Skeletal muscle satellite cell (primary cell): ENCODE data around the gene AGBL3.
A peak's percentile ranks its signal among the peaks of the same experiment; 100 is the strongest.
"Not testable (repeated sequence)": the region's sequence is repeated elsewhere in the genome, so short reads cannot be mapped to it uniquely, and the experiment has no call there.

Source experiments
- H3K27me3 ChIP-seq: 2 replicates; pipeline ENCODE4 v1.7.0; 2013; ENCODE audit warnings: low read length; ENCODE audit not compliant: control insufficient read depth, insufficient read depth
- H3K36me3 ChIP-seq: 2 replicates; pipeline ENCODE4 v1.7.0; 2013; ENCODE audit warnings: mild to moderate bottlenecking, control low read depth, low read length; ENCODE audit not compliant: insufficient read depth
- H3K4me1 ChIP-seq: 2 replicates; pipeline ENCODE4 v1.7.0; 2013; ENCODE audit warnings: low read length; ENCODE audit not compliant: control insufficient read depth, insufficient read depth
- H3K4me2 ChIP-seq: 2 replicates; pipeline ENCODE4 v1.7.0; 2013; ENCODE audit warnings: mild to moderate bottlenecking, low read length
- H3K4me3 ChIP-seq: 2 replicates; pipeline ENCODE4 v1.7.0; 2013; ENCODE audit warnings: low read length
- H3K9ac ChIP-seq: 2 replicates; pipeline ENCODE4 v1.7.0; 2013; ENCODE audit warnings: mild to moderate bottlenecking, low read depth, low read length, moderate library complexity
- H3K9me3 ChIP-seq: replicated peaks from 2 replicates; pipeline ENCODE4 v1.7.0; 2013; ENCODE audit warnings: mild to moderate bottlenecking, control low read depth, low read length

The AGBL3 gene

DNA sequence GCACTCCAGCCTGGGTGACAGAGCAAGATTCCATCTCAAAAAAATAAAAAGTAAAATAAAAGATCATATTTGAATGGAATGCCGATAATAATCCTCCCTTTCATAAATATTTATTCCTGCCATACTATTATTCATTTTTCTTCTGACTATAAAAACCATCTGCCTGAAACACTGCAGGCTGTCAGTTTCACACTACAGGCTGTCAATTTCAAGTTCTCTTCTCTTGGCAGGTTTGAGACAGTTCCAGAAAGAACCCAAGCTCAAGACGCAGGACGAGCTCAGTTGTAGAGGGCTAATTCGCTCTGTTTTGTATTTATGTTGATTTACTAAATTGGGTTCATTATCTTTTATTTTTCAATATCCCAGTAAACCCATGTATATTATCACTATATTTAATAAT is 18.2 kb upstream of the AGBL3 start:
- H3K36me3 ChIP-seq = peaks cover 59% of the 10 kb centered on the region
- H3K4me1 ChIP-seq = no peaks in the 10 kb centered on the region
- no peaks in the 10 kb centered on the region for H3K9me3 ChIP-seq
- H3K4me2 ChIP-seq = no peak overlapping the region
- H3K9ac ChIP-seq = no peak overlapping the region
- no peaks in the 10 kb centered on the region for H3K27me3 ChIP-seq
- H3K4me3 ChIP-seq = no peak overlapping the region

DNA sequence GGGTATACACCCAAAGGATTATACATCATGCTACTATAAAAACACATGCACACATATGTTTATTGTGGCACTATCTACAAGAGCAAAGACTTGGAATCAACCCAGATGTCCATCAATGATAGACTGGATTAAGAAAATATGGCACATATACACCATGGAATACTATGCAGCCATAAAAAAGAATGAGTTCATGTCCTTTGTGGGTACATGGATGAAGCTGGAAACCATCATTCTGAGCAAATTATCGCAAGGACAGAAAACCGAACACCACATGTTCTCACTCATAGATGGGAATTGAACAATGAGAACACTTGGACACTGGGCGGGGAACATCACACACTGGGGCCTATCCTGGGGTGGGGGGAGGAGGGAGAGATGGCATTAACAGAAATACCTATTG is 4.7 kb upstream of the AGBL3 start:
- not testable (repeated sequence) for H3K27me3 ChIP-seq, H3K4me2 ChIP-seq, H3K4me1 ChIP-seq, H3K36me3 ChIP-seq, H3K9me3 ChIP-seq, H3K4me3 ChIP-seq, H3K9ac ChIP-seq

DNA sequence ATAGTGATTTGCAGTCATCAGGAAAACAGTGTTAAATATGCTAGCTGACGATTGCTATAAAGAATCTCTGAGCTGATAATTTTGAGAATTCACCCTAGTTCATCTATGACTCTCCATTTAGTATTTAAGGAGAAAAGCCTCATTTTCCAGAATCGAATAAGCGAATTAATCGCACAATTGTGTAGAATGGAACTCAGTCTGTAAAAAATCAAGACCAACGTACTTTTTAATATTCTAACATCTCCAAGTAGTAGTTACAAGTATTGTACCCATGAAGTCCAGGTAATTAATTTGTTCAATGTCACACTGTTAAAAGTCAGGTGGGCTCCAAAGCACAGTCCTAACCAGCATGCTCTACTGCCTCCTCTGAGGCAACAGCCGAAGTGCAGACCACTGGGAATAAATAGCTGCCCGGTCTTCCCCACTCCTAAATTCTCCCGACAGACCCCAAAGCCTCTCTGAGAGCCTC is 380 bp upstream of the AGBL3 start:
- no peaks in the 10 kb centered on the region for H3K36me3 ChIP-seq
- H3K4me1 ChIP-seq = peaks cover 14% of the 10 kb centered on the region
- peak overlapping the region; percentile 93 for H3K4me3 ChIP-seq
- peak overlapping the region; percentile 91 for H3K4me2 ChIP-seq
- no peaks in the 10 kb centered on the region for H3K9me3 ChIP-seq
- peak overlapping the region; percentile 84 for H3K9ac ChIP-seq
- H3K27me3 ChIP-seq = no peaks in the 10 kb centered on the region

DNA sequence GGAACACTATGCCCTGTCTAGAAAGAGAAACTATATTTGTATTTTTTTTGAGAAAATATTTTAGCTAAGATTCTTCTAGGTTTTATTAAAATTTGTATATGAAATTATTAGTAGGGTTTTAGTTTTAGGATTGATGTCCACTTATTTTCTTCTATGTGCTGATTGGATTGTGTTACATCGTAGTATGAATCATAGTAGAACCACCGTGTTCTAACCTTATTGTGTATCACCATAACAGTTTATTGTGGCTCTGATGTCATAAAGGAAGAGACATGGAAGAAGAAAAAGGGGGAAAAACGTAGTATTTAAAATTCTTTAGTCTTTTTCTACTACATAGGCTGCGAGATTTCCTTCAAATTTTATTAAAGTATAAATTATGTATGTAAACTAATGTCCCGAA is 1.9 kb downstream of the AGBL3 start:
- no peaks in the 10 kb centered on the region for H3K36me3 ChIP-seq
- no peaks in the 10 kb centered on the region for H3K27me3 ChIP-seq
- no peak overlapping the region for H3K9ac ChIP-seq
- H3K4me2 ChIP-seq = peak overlapping the region; percentile 91
- peaks cover 32% of the 10 kb centered on the region for H3K4me1 ChIP-seq
- H3K9me3 ChIP-seq = no peaks in the 10 kb centered on the region
- no peak overlapping the region for H3K4me3 ChIP-seq

DNA sequence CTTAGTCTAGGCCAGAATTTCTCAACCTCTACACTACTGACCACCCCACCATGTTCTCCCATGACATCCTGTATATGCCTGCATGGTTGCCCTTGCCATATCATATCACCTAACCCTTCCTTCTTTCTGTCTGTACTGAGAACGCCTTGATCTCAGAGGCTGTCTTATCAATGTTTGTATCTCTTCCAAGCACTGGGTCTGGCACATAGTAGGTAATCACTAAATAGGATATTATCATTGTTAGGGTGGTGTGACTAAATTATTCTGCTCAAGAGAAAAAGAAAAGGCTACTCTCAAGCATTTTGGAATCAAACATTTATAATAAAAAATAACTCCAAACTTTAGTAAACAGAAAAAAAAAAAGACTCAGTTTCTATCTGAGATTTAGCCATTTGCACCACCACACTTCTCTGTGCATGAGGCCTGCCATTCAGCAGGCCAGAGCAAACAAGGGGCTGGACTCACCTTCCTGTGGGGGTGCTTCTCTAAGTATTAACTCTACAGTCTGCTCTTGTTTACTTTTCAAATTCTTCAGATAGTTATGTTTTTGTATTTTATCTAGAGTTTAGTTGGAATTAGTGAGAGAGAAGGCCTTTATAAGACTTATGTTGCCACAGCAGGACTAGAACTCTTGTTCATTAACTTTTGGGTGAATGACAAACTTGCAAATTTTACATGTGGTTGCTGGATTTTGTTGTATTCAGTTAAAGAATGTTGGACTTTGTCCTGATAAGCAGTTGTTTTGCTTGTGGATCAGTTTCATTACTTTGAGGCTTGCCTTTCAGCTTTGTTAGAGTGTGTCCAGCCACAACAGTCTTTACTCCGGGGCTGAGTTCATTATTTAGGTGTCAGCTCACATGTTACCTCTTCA is 5.4 kb downstream of the AGBL3 start:
- Histone ChIP-seq H3K36me3 (peaks cover 3% of the 10 kb centered on the region), H3K27me3 (no peaks in the 10 kb centered on the region), H3K9ac (no peak overlapping the region), H3K9me3 (no peaks in the 10 kb centered on the region), H3K4me2 (no peak overlapping the region), H3K4me3 (no peak overlapping the region), H3K4me1 (peaks cover 27% of the 10 kb centered on the region)

DNA sequence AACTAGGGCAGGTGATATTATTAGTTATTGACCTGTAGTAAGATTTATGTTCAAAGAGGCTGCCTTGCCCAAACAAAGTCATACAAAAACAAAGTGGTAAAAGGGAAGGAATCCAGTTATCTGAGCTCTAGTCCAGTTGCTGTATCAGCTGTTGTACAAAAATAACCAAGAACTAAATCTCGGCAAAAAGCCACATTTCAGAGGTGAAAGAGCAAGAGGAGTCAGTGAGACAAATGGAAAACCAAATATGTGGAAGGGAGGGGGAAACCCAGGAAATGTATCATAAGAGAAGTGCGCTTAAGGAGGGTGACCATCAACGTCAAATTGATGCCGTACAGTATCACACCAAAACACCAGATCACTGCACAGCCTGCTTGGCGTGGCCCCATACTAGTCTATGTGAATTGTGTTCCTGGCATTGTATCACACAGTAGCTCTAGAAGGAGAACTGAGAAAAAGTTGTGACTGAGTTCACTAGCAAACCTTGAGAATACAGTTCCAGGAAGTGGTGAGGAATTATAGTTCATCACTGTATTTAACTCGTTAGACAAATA is 6.4 kb downstream of the AGBL3 start:
- Histone ChIP-seq H3K27me3 (no peaks in the 10 kb centered on the region), H3K9ac (peak overlapping the region; percentile 18), H3K36me3 (peaks cover 3% of the 10 kb centered on the region), H3K4me3 (peak overlapping the region; percentile 3), H3K9me3 (no peaks in the 10 kb centered on the region), H3K4me2 (peak overlapping the region; percentile 55), H3K4me1 (peaks cover 22% of the 10 kb centered on the region)

DNA sequence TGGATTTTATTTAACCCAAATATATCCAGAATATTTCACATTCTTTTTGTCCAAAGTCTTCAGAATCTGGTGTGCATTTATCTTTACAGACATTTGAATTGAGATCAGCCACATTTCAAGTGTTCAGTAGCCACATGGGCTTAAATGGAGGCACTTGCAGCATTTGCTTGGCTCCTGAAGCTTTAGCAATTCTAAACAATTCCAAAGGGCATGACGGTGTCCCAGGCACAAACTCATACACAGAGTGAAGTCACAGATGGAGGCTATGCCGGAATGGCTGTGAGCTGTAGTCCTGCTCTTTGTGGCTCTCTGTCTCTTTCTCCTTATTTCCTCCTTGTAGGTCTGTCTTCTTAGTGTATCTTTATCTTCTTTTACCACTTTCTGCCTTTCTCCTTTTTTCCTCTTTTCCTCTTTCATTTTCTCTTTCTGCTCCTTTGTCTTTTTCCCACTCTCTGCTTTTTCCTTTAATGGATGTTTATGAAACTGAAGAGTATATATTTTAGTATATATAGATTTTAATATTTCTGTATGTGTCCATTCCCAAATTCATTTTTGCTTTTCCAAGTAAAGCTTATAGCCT is 7.7 kb downstream of the AGBL3 start:
- Histone ChIP-seq H3K4me1 (peaks cover 18% of the 10 kb centered on the region), H3K4me2 (no peak overlapping the region), H3K36me3 (peaks cover 3% of the 10 kb centered on the region), H3K27me3 (no peaks in the 10 kb centered on the region), H3K4me3 (no peak overlapping the region), H3K9me3 (no peaks in the 10 kb centered on the region), H3K9ac (no peak overlapping the region)

DNA sequence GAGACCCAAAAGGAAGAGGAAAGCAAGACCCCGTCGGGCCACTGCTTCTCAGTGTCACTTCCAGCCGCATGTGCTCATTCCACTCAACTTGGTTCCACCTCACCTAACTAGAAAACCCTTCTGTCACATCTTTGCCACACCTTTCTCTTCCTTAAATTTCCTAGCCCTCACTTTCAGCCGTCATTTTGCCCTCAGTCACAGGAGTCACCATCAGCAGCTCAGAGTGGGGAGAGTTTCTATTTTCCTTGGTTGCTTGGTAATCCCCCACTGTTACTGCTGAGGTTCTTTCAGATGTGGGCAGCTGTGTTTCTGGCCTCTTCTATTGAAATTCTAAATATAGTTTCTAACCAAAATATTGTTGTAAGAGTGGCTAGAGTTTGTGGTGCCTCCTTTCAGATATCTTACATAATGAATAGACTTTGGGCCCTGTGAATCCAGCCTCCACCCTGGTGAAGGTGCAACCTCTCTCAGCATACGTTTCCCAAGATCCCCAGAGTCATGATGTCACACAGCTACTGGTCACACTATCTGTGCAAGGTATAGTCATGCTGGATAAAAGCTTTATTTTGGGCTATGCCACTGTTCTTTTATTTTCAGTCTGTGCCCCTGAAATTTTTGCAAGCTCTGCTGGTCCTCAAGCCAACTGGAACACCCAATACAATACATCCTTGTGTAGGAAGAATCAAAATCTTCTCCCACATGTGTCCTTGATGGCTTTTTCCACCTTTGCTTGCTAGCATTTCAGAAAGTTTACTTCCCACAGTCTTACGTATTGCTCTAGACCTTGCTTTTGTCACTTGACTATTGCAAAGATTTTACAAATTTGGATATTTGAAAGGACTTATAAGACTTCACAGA is 9.2 kb downstream of the AGBL3 start:
- H3K27me3 ChIP-seq = no peaks in the 10 kb centered on the region
- no peaks in the 10 kb centered on the region for H3K9me3 ChIP-seq
- H3K4me1 ChIP-seq = peaks cover 18% of the 10 kb centered on the region
- H3K4me2 ChIP-seq = no peak overlapping the region
- H3K4me3 ChIP-seq = no peak overlapping the region
- peaks cover 3% of the 10 kb centered on the region for H3K36me3 ChIP-seq
- H3K9ac ChIP-seq = no peak overlapping the region

DNA sequence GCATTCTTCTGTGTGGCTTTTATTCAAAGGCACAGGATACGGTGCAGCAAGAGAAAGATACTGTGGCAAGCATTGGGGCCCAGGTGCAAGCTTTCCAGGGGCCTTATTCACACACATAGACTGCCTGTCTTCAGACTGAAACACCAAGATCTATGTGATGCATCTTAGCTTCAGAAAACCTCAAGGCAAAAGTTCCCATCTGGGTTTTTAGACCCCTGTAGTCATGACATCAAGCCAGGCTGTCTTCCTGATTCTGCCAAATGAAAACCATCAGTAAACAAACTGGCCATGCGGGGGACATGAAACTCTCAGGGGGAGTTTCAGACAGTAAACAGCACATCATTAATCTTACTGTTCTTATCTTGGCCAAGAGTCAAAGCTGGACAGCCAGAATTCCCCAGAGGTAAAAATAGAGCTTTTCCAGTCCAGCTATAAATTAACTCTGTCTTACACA is 9.8 kb downstream of the AGBL3 start:
- Histone ChIP-seq H3K4me1 (peaks cover 18% of the 10 kb centered on the region), H3K9me3 (no peaks in the 10 kb centered on the region), H3K4me3 (no peak overlapping the region), H3K4me2 (no peak overlapping the region), H3K9ac (no peak overlapping the region), H3K36me3 (peaks cover 3% of the 10 kb centered on the region), H3K27me3 (no peaks in the 10 kb centered on the region)

DNA sequence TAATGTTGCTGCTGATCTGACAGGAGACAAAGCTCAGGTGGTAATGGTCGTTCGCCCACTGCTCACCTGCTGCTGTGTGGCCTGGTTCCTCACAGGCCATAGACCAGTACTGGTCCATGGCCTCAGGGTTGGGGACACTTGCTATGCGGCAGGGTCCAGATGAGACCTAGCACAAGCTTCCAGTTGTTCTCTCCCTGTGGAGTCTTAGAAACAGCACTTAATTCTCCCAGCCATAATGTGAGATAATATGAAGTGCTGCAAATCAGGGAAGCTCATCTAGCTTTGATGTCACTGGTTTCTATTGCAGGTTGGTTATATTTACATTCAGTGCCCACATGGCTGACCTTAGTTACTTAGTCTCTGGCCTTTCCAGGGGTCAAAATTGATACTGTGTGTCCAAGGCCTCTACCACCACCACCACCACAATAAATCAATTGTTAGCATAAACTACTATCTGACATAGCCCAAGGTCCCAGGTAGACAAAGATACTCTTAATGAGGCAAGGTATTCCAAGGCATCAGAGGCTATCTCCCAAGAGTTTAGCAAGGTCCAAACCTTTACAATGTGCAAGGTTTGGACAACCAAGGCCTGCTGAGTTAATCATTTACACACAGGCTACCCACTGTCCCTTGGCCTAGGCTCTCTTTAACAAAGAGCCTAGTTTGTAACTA is 11.0 kb downstream of the AGBL3 start:
- peaks cover 3% of the 10 kb centered on the region for H3K36me3 ChIP-seq
- no peaks in the 10 kb centered on the region for H3K27me3 ChIP-seq
- peaks cover 7% of the 10 kb centered on the region for H3K4me1 ChIP-seq
- H3K9ac ChIP-seq = no peak overlapping the region
- H3K9me3 ChIP-seq = no peaks in the 10 kb centered on the region
- no peak overlapping the region for H3K4me3 ChIP-seq
- no peak overlapping the region for H3K4me2 ChIP-seq

DNA sequence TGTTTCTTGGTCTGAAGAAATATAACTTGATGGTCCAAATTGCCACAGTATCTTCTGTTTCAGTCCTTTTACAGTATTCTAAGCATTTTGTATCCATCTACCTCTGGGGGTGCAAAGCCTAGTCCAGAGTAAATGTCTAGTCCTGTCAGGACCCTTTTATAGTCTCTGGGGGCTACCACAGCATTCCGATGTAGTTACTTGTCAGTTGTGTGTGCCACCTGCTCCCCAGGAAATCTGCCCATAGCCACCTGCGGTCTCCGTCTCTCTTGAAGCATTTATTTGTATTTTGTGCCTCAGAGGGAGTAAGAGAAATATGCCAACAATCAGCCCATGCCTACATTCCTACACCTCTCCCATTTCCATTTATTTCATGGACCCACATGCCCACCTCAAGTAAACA is 12.8 kb downstream of the AGBL3 start:
- no peak overlapping the region for H3K4me3 ChIP-seq
- H3K36me3 ChIP-seq = no peaks in the 10 kb centered on the region
- no peaks in the 10 kb centered on the region for H3K27me3 ChIP-seq

More for the DNA sequence above, 12.8 kb downstream of the AGBL3 start:
- H3K4me1 ChIP-seq = no peaks in the 10 kb centered on the region
- H3K9ac ChIP-seq = no peak overlapping the region
- no peak overlapping the region for H3K4me2 ChIP-seq
- no peaks in the 10 kb centered on the region for H3K9me3 ChIP-seq
